GM21390 (cell line): Measurements from ENCODE around the gene ARF4.
"Not testable (repeated sequence)": the region's sequence is repeated elsewhere in the genome, so short reads cannot be mapped to it uniquely, and the experiment has no call there.

Experiments used
- ATAC-seq: cut with Tn5 transposase; IDR thresholded peaks from one replicate; pipeline ENCODE4 v1.9.1; 2021; ENCODE audit not compliant: unreplicated experiment

ARF4 gene

GRCh38 chr3:57597127-57597923, at the start of gene ARF4:
ARF4 (minus strand) TSS chr3:57597344; CDS start chr3:57597140, 204 bp downstream.
- ATAC-seq, result peak; percentile 90

GRCh38 chr3:57646723-57647122, 49.6 kb upstream of the ARF4 start:
- no peak for ATAC-seq

GRCh38 chr3:57644740-57645139, 47.6 kb upstream of the ARF4 start:
- no peak for ATAC-seq

- no peak for ATAC-seq
These were observed 40.2 kb upstream of the ARF4 start for GRCh38 chr3:57637391-57637790.

GRCh38 chr3:57634259-57634658, 37.1 kb upstream of the ARF4 start:
- ATAC-seq, result not testable (repeated sequence)

- no peak for ATAC-seq
These were observed 30.8 kb upstream of the ARF4 start for GRCh38 chr3:57627976-57628375.

- ATAC-seq, result no peak
These were observed 27.7 kb upstream of the ARF4 start for GRCh38 chr3:57624801-57625200.

- ATAC-seq, result no peak
These were observed 25.2 kb upstream of the ARF4 start for GRCh38 chr3:57622362-57622761.

- ATAC-seq, result no peak
These were observed 20.6 kb upstream of the ARF4 start for GRCh38 chr3:57617739-57618138.

- no peak for ATAC-seq
These were observed 19.1 kb upstream of the ARF4 start for GRCh38 chr3:57616233-57616632.

- ATAC-seq, result not testable (repeated sequence)
These were observed 14.7 kb upstream of the ARF4 start for GRCh38 chr3:57611870-57612269.

GRCh38 chr3:57605683-57606082, 8.5 kb upstream of the ARF4 start:
- no peak for ATAC-seq

GRCh38 chr3:57604971-57605370, 7.8 kb upstream of the ARF4 start:
- no peak for ATAC-seq

GRCh38 chr3:57600195-57600594, 3.1 kb upstream of the ARF4 start:
- ATAC-seq, result no peak

GRCh38 chr3:57598765-57599360, 1.7 kb upstream of the ARF4 start:
- ATAC-seq, result no peak

GRCh38 chr3:57596495-57597126, 533 bp downstream of the ARF4 start:
- no peak for ATAC-seq

- ATAC-seq, result no peak
These were observed 2.6 kb downstream of the ARF4 start for GRCh38 chr3:57594576-57594975.

GRCh38 chr3:57594144-57594543, 3.0 kb downstream of the ARF4 start:
- ATAC-seq, result no peak

GRCh38 chr3:57592306-57592705, 4.8 kb downstream of the ARF4 start:
- ATAC-seq, result no peak

- no peak for ATAC-seq
These were observed 9.2 kb downstream of the ARF4 start for GRCh38 chr3:57587905-57588304.

- ATAC-seq, result no peak
These were observed 10.4 kb downstream of the ARF4 start for GRCh38 chr3:57586778-57587177.

GRCh38 chr3:57583544-57583943, 13.6 kb downstream of the ARF4 start:
- no peak for ATAC-seq
